ENCODE measurements around the gene DOHH. TPM values are rescaled to one million over a fixed set of nuclear protein-coding genes. Genes with fewer than 3 reads are reported as not detected.

DOHH gene
- total and polyA plus RNA-seq, 9 of the 15 experiments (the other 6 are each of a cell fraction or from before 2014, with no cell fraction given) = 0.14 to 47.2 (median 5.1) TPM

GRCh38 chr19:3470500-3471128, 29.9 kb downstream of the DOHH start:
- H3K4me3 ChIP-seq = no peak overlapping the region
- H3K27ac ChIP-seq (ENCODE audit: extremely low read depth, low read depth, low read length) = no peak overlapping the region
- H2AFZ ChIP-seq (ENCODE audit: low read depth, low read length) = no peak overlapping the region
- H3K79me2 ChIP-seq (ENCODE audit: control insufficient read depth, insufficient read depth, low read length) = no peaks in the 10 kb centered on the region
- intact Hi-C loops (cut with micrococcal nuclease) = no loop called here
- no peak overlapping the region for H3K9ac ChIP-seq (ENCODE audit: insufficient read depth in 1 of 2, low read depth in 2 of 2, low read length in 2 of 2)
- no peaks in the 10 kb centered on the region for H3K36me3 ChIP-seq (ENCODE audit: control insufficient read depth, insufficient read depth, low read length)
- H4K20me1 ChIP-seq (replicated peaks; ENCODE audit: control insufficient read depth, insufficient read depth, low read length) = no peaks in the 10 kb centered on the region
- peaks cover 7% of the 10 kb centered on the region for H3K9me3 ChIP-seq (replicated peaks; ENCODE audit: control insufficient read depth, insufficient read depth, low read depth, low read length)
- peaks cover 0 to 14% of the 10 kb centered on the region in 2 experiments; a peak in 2 of 5 replicates for H3K4me1 ChIP-seq (replicated peaks in 1 of 2; ENCODE audit: control insufficient read depth in 2 of 2, insufficient read depth in 2 of 2, low read length in 2 of 2)
- no peak overlapping the region for H3K4me2 ChIP-seq (ENCODE audit: insufficient read depth, low read length)
- ATAC-seq (no peak), DNase-seq (ENCODE audit: extremely low read depth in 1 of 4, low spot score in 3 of 4) (no peak), FAIRE-seq (peak; percentile 64)
- POLR2A ChIA-PET = interaction anchor here (0.7 to 1.2 kb wide), 3 partner anchors 13 to 51 kb away, joined by 3 read pairs; no protein-coding TSS in a partner anchor
- no peaks in the 10 kb centered on the region for H3K9me1 ChIP-seq (ENCODE audit: control insufficient read depth, insufficient read depth, low read length)
- 26% methylated on average over 10 of the region's 11 CpGs for WGBS (ENCODE audit: insufficient coverage, low coverage, missing lambda C conversion rate)
- TF ChIP-seq POLR3G (IDR thresholded peaks at IDR 0.05; ENCODE audit: extremely low read depth, insufficient read length, insufficient replicate concordance) (no peak), RBFOX2 (IDR thresholded peaks at IDR 0.05; ENCODE audit: low read depth, low read length) (no peak), HOXB6 (CRISPR knock-in tag; IDR thresholded peaks at IDR 0.05; ENCODE audit: borderline replicate concordance) (no peak), YBX1 (IDR thresholded peaks at IDR 0.05) (no peak), CC2D1A (IDR thresholded peaks at IDR 0.05) (no peak), TRIM28 (IDR thresholded peaks at IDR 0.05) (no peak), ZSCAN32 (CRISPR knock-in tag; IDR thresholded peaks at IDR 0.05) (no peak), TSHZ1 (CRISPR knock-in tag; IDR thresholded peaks at IDR 0.05) (no peak), DNMT1 (IDR thresholded peaks at IDR 0.05) (no peak), POLR2AphosphoS2 (IDR thresholded peaks at IDR 0.05; ENCODE audit: low read length) (no peak), THRA (IDR thresholded peaks at IDR 0.05) (no peak), PREB (CRISPR knock-in tag; IDR thresholded peaks at IDR 0.05) (no peak)
- in situ Hi-C loops (cut with MboI) = loop anchor here (5.0 kb wide), 1 partner anchor 143 kb away; no protein-coding TSS in a partner anchor
- CTCF ChIA-PET (ENCODE audit: low intra/inter-chr PET ratio) = interaction anchor here (0.9 to 2.4 kb wide), 3 partner anchors 146 to 166 kb away, joined by 3 to 11 read pairs (median 8); no protein-coding TSS in a partner anchor
- no peaks in the 10 kb centered on the region for H3K27me3 ChIP-seq (ENCODE audit: control insufficient read depth in 2 of 2, insufficient read depth in 2 of 2, low read length in 2 of 2)
- no TSS peak for BruUV-seq (replicated peaks)
